NCI-H446 treated with DMSO at 0.1 percent for 48 hours (cell line): ENCODE measurements around the gene HLA-DRB1.
"Not testable (repeated sequence)": the region's sequence is repeated elsewhere in the genome, so short reads cannot be mapped to it uniquely, and the experiment has no call there.

Experiments used
- DNase-seq: peaks from one replicate; lab custom pipeline; 2025; lab: John Stamatoyannopoulos, UW

The HLA-DRB1 gene

DNA sequence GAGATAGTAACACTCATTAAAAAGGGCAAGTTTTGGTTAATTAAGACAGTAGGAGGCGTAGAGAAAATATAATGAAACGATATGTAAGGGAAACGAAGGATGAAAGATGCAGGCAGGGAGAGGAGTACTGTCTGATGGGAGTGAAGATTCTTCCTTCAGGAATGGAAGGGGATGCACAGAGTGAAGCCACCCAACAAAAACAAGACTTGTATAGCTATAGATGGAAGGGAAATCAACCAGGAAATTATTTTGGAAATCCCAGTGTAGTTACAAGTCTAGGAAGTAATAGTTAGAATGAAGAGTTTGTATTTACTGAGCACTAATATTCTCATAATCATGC lies 19.7 kb upstream of the HLA-DRB1 start:
- no peak for DNase-seq

- DNase-seq: no peak
These were observed 18.7 kb upstream of the HLA-DRB1 start for GRCh38 chr6:32608362-32608761.

- no peak for DNase-seq
These were observed 18.3 kb upstream of the HLA-DRB1 start for GRCh38 chr6:32607988-32608298.

DNA sequence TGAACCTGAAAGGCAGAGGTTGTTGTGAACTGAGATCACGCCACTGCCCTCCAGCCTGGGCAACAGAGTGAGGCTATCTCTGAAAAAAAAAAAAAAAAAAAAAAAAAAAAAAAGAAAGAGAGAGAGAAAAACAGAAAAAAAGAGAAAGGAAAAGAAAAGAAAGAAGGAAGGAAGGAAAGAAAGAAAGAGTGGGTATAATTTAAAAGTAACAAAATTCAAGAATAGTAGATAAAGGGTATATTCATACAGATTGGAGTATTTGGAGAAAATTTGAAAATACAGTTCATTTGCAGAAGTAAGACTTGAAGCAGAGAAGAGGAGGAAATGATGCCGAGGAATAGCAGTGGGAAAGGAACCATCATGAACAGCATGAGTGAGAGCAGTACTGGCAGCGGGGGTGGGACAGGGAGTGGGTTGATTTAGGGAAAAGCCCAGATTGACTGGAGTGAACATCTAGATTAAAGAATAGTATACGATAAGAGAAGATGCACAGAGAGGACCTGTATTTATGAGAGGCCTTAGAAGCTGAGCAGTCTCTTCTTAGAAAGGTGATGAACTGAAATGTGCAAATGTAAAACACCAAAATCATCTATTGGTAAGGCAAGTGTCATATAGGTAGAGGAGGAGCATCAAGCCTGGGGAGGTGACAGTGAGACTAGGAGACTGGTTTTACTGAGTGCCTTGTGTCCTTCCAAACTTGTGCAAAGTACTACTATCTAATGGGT lies 17.8 kb upstream of the HLA-DRB1 start:
- DNase-seq: no peak

DNA sequence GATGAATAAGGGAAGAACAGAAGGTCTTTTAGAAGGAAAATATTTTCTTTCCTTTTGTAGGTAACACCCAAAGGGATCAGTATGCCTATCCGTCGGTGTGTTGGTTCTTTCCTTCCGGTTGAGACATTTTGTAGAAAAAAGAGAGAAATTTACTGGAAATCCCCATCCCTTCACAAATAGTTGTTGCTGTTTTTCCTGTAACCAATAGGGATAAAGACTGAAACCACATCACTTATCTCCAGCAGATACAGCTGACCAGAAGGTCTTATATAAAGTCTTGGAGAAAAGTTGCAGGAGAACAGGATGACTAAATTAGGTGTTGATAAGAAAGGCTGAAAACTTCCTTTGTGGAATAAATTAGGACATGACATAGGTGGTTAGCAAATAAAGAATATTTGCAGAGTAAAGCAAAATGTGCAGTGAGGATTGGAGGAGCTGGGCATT lies 14.8 kb upstream of the HLA-DRB1 start:
- no peak for DNase-seq

- DNase-seq: no peak
These were observed 14.2 kb upstream of the HLA-DRB1 start for GRCh38 chr6:32603888-32604287.

- DNase-seq: no peak
These were observed 13.6 kb upstream of the HLA-DRB1 start for GRCh38 chr6:32603222-32603621.

DNA sequence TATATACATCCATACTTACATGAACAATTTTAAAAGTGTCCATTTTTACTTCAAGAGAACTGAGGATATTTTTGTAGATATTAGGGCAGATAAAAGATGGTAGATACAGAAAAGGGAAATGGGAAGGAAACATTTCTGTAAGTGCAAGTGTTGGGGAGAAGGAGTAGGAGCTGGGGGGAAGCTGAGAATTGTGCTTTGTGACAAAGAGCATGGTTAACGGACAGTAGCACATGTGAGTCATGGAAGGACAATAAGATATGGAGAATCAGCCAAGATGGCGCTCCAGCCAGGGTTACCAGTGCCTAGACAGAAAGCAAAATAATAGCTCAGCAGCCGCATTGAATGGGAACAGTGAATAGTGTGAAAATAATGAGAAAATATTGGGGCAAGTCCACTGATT lies 12.7 kb upstream of the HLA-DRB1 start:
- no peak for DNase-seq

DNA sequence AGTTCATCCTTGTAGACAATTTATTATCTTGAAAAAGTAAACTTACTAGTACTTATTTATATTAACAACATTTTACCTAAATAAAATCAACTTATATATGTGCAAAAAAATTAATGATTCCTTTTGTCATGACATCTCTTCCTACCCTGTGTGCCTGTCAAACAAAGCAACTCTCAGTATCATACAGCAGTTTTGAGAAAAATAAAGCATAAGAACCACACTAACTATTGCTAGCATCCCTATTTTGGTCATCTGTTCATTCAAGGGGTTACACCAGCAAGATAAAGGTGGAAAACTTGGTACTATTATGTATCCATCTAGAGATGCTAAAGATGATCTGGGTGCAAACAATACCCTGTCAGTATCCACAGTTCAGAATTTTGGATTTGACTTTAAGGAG lies 7.4 kb upstream of the HLA-DRB1 start:
- DNase-seq: no peak

DNA sequence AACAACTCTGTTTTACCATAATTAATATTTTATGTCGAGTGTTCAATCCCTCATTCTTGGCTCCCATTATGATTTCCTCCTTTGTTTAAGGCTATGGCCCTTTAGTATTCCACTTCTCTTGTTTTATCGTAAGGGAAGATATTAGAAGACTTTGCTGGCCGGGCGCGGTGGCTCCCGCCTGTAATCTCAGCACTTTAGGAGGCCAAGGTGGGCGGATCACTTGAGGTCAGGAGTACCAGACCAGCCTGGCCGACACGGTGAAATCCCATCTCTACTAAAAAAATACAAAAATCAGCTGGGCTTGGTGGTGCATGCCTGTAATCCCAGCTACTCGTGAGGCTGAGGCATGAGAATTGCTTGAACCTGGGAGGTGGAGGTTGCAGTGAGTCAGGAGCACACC lies 1.1 kb upstream of the HLA-DRB1 start:
- DNase-seq: not testable (repeated sequence)

DNA sequence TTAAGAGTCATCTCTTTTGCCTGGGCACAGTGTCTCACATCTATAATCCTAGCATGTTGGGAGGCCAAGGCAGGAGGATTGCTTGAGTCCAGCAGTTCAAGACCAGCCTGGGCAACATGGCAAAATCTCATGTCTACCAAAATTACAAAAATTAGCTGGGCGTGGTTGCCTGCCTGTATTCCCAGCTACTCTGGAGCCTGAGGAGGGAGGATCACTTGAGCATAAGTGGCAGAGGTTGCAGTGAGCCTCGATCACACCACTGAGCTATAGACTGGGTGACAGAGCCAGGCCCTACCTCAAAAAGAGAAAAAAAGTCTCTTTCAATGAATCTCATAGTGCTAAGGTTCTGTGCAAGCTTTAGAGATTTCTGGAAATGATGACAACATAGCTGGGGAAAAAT lies 1.5 kb downstream of the HLA-DRB1 start:
- no peak for DNase-seq

GRCh38 chr6:32583527-32583898 lies 6.1 kb downstream of the HLA-DRB1 start:
- DNase-seq: no peak

DNA sequence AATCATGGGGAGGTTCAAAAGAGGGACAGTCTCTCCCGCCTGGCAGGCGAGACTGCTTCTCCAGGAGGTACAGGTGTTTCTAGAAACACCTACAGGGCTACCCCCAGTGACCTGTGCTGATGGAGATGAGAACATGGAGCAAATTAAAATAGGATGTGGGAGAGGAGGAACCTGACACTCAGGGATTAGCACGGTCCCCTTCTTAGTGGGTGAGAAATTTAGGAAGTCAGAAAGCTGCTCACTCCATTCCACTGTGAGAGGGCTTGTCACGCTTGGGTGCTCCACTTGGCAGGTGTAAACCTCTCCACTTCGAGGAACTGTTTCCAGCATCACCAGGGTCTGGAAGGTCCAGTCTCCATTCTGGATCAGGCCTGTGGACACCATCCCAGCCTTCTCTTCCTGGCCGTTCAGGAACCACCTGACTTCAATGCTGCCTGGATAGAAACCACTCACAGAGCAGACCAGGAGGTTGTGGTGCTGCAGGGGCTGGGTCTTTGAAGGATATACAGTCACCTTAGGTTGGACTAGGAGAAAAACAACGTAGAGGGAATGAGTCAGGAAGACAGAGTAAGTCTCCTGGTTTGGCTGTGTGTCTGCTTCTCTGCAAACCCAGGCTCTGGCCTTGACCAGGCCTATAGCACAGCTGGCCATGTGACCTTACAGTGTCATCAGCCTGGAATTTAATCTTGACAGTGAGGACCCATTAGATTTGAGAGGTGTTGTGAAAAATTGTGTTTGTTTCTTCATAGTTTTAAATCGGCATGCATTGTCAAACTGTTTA lies 8.1 kb downstream of the HLA-DRB1 start:
- DNase-seq: no peak

- no peak for DNase-seq
These were observed 9.1 kb downstream of the HLA-DRB1 start for GRCh38 chr6:32580593-32580992.

GRCh38 chr6:32578962-32579361 lies 10.7 kb downstream of the HLA-DRB1 start:
- no peak for DNase-seq

GRCh38 chr6:32577493-32577892 lies 12.2 kb downstream of the HLA-DRB1 start:
- not testable (repeated sequence) for DNase-seq

GRCh38 chr6:32576250-32576649 lies 13.4 kb downstream of the HLA-DRB1 start:
- DNase-seq: no peak

- DNase-seq: no peak
These were observed 19.2 kb downstream of the HLA-DRB1 start for GRCh38 chr6:32570363-32570905.

GRCh38 chr6:32568561-32568960 lies 21.1 kb downstream of the HLA-DRB1 start:
- no peak for DNase-seq

DNA sequence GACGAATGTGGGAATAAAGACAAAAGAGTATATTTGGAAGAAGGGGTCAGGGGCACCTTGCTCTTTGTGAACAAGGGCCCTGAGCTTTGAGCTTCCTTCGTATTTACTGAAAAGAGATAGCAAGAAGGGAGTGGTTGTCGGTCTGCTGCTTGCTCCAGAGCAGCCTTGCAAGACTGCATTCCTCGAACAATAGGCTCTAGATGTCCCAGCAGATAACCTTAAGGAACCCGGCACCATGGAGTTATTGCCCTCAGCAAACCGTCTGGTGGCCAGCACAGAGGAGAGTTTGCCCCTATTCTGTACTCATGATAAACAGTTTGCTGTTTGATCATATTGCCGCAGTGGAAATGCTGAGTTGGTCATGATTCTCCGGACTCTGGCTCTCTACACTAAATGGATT lies 22.7 kb downstream of the HLA-DRB1 start:
- DNase-seq: no peak

DNA sequence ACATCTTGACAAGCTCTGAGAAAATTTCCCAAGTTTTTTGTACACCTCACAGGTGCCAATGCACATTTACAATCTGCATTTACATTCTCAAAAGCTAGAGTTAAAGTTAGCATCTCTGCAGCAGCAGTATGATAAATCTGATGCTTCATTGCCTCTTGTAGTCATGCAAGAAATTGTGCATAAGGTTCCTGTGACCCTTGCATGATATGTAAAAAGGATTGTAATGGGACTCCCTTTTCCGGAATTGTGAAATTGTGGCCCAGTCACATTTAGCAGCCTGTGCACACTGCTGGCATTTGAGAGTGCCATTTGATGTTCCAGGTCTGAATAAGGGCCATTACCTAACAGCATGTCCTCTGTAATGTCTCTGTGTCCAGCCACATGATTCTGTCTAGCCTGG lies 24.1 kb downstream of the HLA-DRB1 start:
- no peak for DNase-seq

DNA sequence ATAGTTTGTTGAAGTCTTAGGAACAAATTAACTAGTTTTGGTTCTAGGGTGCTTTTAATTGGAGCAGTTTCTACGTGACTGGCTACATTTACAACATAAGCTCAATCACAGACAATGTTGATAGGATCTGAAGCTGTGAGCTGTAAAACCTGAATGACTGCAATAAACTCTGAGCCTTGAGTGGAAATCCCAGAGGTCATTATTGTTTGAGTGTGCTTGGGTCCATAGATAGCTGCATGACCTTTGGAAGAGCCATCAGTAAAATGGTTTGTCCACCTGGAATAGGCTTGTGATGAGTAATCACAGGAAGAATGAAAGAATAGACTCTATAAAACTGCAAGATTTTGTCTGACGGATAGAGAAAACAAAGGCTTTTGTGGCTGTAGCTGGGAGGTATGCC lies 26.7 kb downstream of the HLA-DRB1 start:
- DNase-seq: no peak

- DNase-seq: no peak
These were observed 29.9 kb downstream of the HLA-DRB1 start for GRCh38 chr6:32559747-32560146.
